A549 (cell line): ENCODE measurements around the gene WNT3A. TPM values are rescaled to one million over a fixed set of nuclear protein-coding genes. Genes with fewer than 3 reads are reported as not detected.

Experiments
- ATAC-seq, 2 experiments: fragments of 200-7000 bp in 1 of 2; fragments of >200 bp in 1 of 2; cut with Nextera tagmentation in 1 of 2; cut with Tn5 transposase in 1 of 2; 3 replicates each; pipeline versions ENCODE4 v1.8.0 to v1.9.1; 2018 to 2020; ENCODE audit warnings: mild to moderate bottlenecking in 1 of 2, moderate library complexity in 1 of 2
- CTCF ChIA-PET: fragments of 300-600 bp; sonication (Branson Sonifier 250); formaldehyde crosslinking; extraction: SDS; loops from one replicate; lab custom pipeline; 2021; ENCODE audit warnings: antibody characterized with exemption, inconsistent platforms; lab: Yijun Ruan, JAX
- POLR2A ChIA-PET: fragments of 350-600 bp; formaldehyde crosslinking; extraction: SDS; loops from one replicate; lab custom pipeline; 2021; ENCODE audit warnings: antibody characterized with exemption, inconsistent platforms; lab: Yijun Ruan, JAX
- DNase-seq, 2 experiments: peaks; one replicate each; pipeline versions ENCODE4 v3.0.0 to v3.0.0-alpha.2; 2011 to 2016; ENCODE audit warnings: low read depth in 1 of 2, low spot score in 1 of 2
- FAIRE-seq: peaks from 2 replicates; lab custom pipeline; 2011; peaks lifted over from hg19 to GRCh38; lab: Jason Lieb, UNC
- H3K27ac ChIP-seq, 2 experiments: fragments of >200 bp; sonication (Bioruptor Twin); formaldehyde crosslinking; 3 replicates each; pipeline ENCODE4 v1.5.1; 2016 to 2017
- H3K4me1 ChIP-seq: fragments of >200 bp; sonication (Bioruptor Twin); formaldehyde crosslinking; 3 replicates; pipeline ENCODE4 v1.6.1; 2016
- H3K4me2 ChIP-seq: fragments of >200 bp; sonication (Bioruptor Twin); formaldehyde crosslinking; 3 replicates; pipeline ENCODE4 v1.6.1; 2016
- H3K4me3 ChIP-seq: fragments of >200 bp; sonication (Bioruptor Twin); formaldehyde crosslinking; 3 replicates; pipeline ENCODE4 v1.5.1; 2016
- H3K9me3 ChIP-seq: fragments of >200 bp; sonication (Bioruptor Twin); formaldehyde crosslinking; 3 replicates; pipeline ENCODE4 v1.6.1; 2016
- CEBPB ChIP-seq, 2 experiments: fragments of >200 bp in 1 of 2; sonication (Bioruptor Twin) in 1 of 2; formaldehyde crosslinking in 1 of 2; IDR thresholded peaks; 2 replicates each; pipeline ENCODE4 v1.6.1; 2012 to 2016
- CHD4 ChIP-seq: fragments of 200-600 bp; sonication (generic); IDR thresholded peaks from 2 replicates; pipeline ENCODE4 v1.6.1; 2016; ENCODE audit warnings: antibody characterized with exemption, mild to moderate bottlenecking, borderline replicate concordance
- EP300 ChIP-seq, 2 experiments: fragments of >200 bp; sonication (Bioruptor Twin); formaldehyde crosslinking; IDR thresholded peaks; 2 replicates in 1 of 2; 3 replicates in 1 of 2; pipeline ENCODE4 v1.6.1; 2016 to 2017
- HOXB13 ChIP-seq: fragments of 250-450 bp; sonication (Bioruptor Pico); IDR thresholded peaks from 2 replicates; pipeline ENCODE4 v1.5.0; 2020; ENCODE audit warnings: low read depth, mild to moderate bottlenecking, moderate library complexity
- JUN ChIP-seq, 2 experiments: fragments of >200 bp; sonication (Bioruptor Twin); formaldehyde crosslinking; IDR thresholded peaks; 2 replicates in 1 of 2; 3 replicates in 1 of 2; pipeline ENCODE4 v1.6.1; 2016 to 2017
- JUNB ChIP-seq: fragments of >200 bp; sonication (Bioruptor Twin); formaldehyde crosslinking; IDR thresholded peaks from 2 replicates; pipeline ENCODE4 v1.6.1; 2016
- MAFK ChIP-seq: fragments of 450-650 bp; IDR thresholded peaks from 2 replicates; pipeline ENCODE4 v1.6.1; 2014; ENCODE audit not compliant: partially characterized antibody
- MAZ ChIP-seq: fragments of 150-350 bp; IDR thresholded peaks from 2 replicates; pipeline ENCODE4 v1.6.1; 2014; ENCODE audit warnings: antibody characterized with exemption, low read depth, low read length, borderline replicate concordance
- NPAS2 ChIP-seq: fragments of 250-450 bp; sonication (Bioruptor Pico); IDR thresholded peaks from 2 replicates; pipeline ENCODE4 v1.8.0; 2022; ENCODE audit warnings: mild to moderate bottlenecking, moderate library complexity, borderline replicate concordance
- POLR2AphosphoS2 ChIP-seq: conservative IDR thresholded peaks from 2 replicates; pipeline ENCODE4 v1.6.1; 2012; ENCODE audit warnings: low read length, improper control_type of control experiment, inconsistent platforms
- RCOR1 ChIP-seq: fragments of 150-350 bp; IDR thresholded peaks from 2 replicates; pipeline ENCODE4 v1.6.1; 2014; ENCODE audit warnings: antibody characterized with exemption, low read length, low read depth
- RFX5 ChIP-seq: fragments of 450-650 bp; IDR thresholded peaks from 2 replicates; pipeline ENCODE4 v1.7.1; 2014; ENCODE audit warnings: antibody characterized with exemption, mild to moderate bottlenecking, moderate library complexity
- TP53 ChIP-seq: fragments of 250-450 bp; sonication (Bioruptor Pico); IDR thresholded peaks from 2 replicates; pipeline ENCODE4 v1.5.0; 2021; ENCODE audit warnings: mild to moderate bottlenecking, moderate library complexity
- WGBS: methylation state at CpG from one replicate; pipeline ENCODE4 v1.1.6; 2017; ENCODE audit errors: missing lambda C conversion rate; 5-methylcytosine and 5-hydroxymethylcytosine counted together
- polyA plus RNA-seq, 4 experiments: library from polyadenylated mRNA; depleted of rRNA in 3 of 4; stranded (reverse); fragments of >200 nt; fragmentation: RNase III in 1 of 4; extraction: RNeasy Plus Mini Kit Qiagen cat#74134 plus additional on column Dnase treatment in 1 of 4; gene quantifications; 2 replicates in 3 of 4; 3 replicates in 1 of 4; pipeline ENCODE4 v1.2.3, GENCODE V29; 2011 to 2017
- TF ChIP-seq, protein P1 (sequence below): fragments of >200 bp; sonication (Bioruptor Twin); formaldehyde crosslinking; IDR thresholded peaks from 3 replicates; pipeline ENCODE4 v1.5.1; 2016
- TF ChIP-seq, protein P2 (sequence below): fragments of 450-650 bp; IDR thresholded peaks from 2 replicates; pipeline ENCODE4 v1.6.1; 2014; ENCODE audit warnings: antibody characterized with exemption
- TF ChIP-seq, protein P3 (sequence below): fragments of >200 bp; sonication (Bioruptor Twin); formaldehyde crosslinking; IDR thresholded peaks from 3 replicates; pipeline ENCODE4 v1.6.1; 2016
- TF ChIP-seq, protein P4 (sequence below): fragments of >200 bp; sonication (Bioruptor Twin); formaldehyde crosslinking; IDR thresholded peaks from 2 replicates; pipeline ENCODE4 v1.6.1; 2016
- TF ChIP-seq, protein P5 (sequence below): IDR thresholded peaks from 2 replicates; pipeline ENCODE4 v1.6.1; 2012

The WNT3A gene
- polyA plus RNA-seq, 2 of the 4 experiments (the other 2 are of a cell fraction) = not detected

DNA sequence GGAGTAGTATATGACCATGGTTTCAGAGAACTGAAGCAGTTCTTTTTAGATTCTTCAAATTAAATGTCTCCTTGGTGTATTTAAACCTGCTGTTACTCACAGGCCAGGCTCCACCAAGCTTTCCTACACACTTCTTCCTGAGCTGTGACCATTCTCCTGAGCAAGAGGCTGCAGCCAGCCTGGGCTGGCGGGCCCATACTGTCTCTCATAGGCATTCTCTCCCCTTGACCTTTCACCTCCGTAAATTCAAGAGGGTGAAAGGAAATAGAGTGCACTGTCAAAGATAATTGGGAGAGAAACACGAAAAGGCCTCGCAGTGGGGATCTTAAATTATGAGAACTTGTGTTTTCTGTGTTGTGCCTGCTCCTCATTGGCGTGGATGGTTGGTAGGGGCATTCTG lies 78.0 kb downstream of the WNT3A start (continued):
- TF ChIP-seq, protein P1, sequence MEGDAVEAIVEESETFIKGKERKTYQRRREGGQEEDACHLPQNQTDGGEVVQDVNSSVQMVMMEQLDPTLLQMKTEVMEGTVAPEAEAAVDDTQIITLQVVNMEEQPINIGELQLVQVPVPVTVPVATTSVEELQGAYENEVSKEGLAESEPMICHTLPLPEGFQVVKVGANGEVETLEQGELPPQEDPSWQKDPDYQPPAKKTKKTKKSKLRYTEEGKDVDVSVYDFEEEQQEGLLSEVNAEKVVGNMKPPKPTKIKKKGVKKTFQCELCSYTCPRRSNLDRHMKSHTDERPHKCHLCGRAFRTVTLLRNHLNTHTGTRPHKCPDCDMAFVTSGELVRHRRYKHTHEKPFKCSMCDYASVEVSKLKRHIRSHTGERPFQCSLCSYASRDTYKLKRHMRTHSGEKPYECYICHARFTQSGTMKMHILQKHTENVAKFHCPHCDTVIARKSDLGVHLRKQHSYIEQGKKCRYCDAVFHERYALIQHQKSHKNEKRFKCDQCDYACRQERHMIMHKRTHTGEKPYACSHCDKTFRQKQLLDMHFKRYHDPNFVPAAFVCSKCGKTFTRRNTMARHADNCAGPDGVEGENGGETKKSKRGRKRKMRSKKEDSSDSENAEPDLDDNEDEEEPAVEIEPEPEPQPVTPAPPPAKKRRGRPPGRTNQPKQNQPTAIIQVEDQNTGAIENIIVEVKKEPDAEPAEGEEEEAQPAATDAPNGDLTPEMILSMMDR = no peak

DNA sequence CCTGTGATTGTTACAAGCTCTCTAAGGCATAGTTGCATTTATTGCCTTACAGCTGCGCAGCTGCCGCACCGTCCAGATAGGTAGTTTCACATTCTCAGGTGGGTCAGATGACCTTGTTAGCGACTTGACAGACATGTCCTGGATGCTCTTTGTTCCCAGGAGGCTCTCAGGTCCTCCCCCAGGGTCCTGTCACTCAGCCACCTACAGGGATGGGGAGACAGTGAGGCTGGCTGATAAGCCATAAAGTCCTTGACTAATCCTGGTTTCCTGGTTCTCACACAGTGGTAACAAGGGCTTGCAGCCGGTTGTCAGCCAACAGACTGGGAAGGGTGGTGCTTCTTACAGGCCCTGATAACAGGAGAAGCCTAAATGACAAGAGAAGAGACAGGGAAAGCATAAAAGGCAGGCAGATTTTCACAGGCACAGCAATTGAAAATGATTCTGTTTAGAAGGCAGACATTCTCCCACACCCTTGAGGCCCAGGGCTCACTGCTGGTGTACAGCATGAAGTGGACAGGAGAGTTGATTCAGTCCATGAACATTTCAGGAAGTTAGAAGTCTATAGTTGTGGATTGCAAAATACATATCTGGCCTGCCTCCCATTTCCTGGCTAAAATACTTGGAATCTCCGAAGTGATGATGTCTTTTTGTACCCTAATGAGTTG lies 78.6 kb downstream of the WNT3A start:
- DNase-seq = no peak
- ATAC-seq = no peak
- CTCF ChIA-PET = interaction anchor here (1.1 to 1.7 kb wide), 4 partner anchors 12 to 323 kb away, joined by 3 to 5 read pairs (median 4); no protein-coding TSS in a partner anchor

DNA sequence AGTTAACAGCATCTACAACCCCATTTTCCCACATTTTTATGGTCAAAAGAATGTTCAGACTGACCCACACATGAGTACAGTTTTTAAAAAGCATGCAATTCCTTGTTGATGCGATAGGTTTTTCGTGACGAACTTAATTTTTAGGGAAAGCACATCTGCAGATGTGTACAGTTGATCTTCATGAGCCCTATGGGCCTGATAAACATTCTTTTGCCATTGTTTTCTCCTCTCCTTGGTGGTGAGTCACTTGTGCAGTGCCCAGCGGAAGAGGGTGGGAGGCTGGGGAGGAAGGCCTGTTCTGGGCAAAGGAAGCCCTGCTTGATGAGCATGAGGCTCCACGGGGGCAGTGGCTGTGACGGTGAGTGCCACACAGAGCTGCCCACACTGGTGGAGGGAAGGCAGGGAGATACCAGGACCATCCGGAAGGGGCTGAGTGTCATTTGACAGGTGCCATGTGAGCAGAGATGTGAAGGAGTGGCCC lies 81.0 kb downstream of the WNT3A start:
- Histone ChIP-seq H3K4me1 (peaks cover 65% of the 10 kb centered on the region), H3K9me3 (0 out of 3 replicates have a peak, but pooled peaks cover 3% of the 10 kb centered on the region), H3K27ac (0 out of 6 replicates have a peak overlapping the region, but pooled peaks of 1 of the 2 experiments have one; percentile 27), H3K4me3 (no peak overlapping the region), H3K4me2 (peak overlapping the region; percentile 5; the same call in 2 of the 3 replicates)
- ChIA-PET CTCF (interaction anchor here (0.9 kb wide), 1 partner anchor 427 kb away, joined by 4 read pairs; no protein-coding TSS in a partner anchor), POLR2A (no interaction called here)
- TF ChIP-seq RCOR1 = no peak
- no peak for TF ChIP-seq HOXB13
- no peak for TF ChIP-seq CHD4
- TF ChIP-seq, protein P2, sequence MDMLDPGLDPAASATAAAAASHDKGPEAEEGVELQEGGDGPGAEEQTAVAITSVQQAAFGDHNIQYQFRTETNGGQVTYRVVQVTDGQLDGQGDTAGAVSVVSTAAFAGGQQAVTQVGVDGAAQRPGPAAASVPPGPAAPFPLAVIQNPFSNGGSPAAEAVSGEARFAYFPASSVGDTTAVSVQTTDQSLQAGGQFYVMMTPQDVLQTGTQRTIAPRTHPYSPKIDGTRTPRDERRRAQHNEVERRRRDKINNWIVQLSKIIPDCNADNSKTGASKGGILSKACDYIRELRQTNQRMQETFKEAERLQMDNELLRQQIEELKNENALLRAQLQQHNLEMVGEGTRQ = no peak
- TF ChIP-seq, protein P3, sequence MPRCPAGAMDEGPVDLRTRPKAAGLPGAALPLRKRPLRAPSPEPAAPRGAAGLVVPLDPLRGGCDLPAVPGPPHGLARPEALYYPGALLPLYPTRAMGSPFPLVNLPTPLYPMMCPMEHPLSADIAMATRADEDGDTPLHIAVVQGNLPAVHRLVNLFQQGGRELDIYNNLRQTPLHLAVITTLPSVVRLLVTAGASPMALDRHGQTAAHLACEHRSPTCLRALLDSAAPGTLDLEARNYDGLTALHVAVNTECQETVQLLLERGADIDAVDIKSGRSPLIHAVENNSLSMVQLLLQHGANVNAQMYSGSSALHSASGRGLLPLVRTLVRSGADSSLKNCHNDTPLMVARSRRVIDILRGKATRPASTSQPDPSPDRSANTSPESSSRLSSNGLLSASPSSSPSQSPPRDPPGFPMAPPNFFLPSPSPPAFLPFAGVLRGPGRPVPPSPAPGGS = no peak
- no peak for TF ChIP-seq JUN (IDR thresholded peaks at IDR 0.05)
- TF ChIP-seq EP300 (IDR thresholded peaks at IDR 0.05) = no peak
- TF ChIP-seq JUNB = no peak
- ATAC-seq = no peak
- FAIRE-seq = no peak
- DNase-seq = no peak
- WGBS = 85% methylated on average over 7 of the region's 7 CpGs

More for the DNA sequence above, 78.6 kb downstream of the WNT3A start:
- no peak for FAIRE-seq
- POLR2A ChIA-PET = no interaction called here
- no peaks in the 10 kb centered on the region for H3K9me3 ChIP-seq
- peak overlapping the region; percentile 97 for H3K4me2 ChIP-seq
- H3K4me3 ChIP-seq = no peak overlapping the region
- TF ChIP-seq CEBPB (IDR thresholded peaks at IDR 0.05) = 0 out of 4 replicates have a peak, but pooled peaks of 1 of the 2 experiments have one; percentile 7
- TF ChIP-seq, protein P4, sequence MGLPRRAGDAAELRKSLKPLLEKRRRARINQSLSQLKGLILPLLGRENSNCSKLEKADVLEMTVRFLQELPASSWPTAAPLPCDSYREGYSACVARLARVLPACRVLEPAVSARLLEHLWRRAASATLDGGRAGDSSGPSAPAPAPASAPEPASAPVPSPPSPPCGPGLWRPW = no peak
- H3K27ac ChIP-seq = peak overlapping the region in 1 of 2 experiments; percentile 15; a peak in 1 of 6 replicates
- WGBS = 74% methylated on average over 6 of the region's 6 CpGs
- peaks cover 67% of the 10 kb centered on the region for H3K4me1 ChIP-seq

DNA sequence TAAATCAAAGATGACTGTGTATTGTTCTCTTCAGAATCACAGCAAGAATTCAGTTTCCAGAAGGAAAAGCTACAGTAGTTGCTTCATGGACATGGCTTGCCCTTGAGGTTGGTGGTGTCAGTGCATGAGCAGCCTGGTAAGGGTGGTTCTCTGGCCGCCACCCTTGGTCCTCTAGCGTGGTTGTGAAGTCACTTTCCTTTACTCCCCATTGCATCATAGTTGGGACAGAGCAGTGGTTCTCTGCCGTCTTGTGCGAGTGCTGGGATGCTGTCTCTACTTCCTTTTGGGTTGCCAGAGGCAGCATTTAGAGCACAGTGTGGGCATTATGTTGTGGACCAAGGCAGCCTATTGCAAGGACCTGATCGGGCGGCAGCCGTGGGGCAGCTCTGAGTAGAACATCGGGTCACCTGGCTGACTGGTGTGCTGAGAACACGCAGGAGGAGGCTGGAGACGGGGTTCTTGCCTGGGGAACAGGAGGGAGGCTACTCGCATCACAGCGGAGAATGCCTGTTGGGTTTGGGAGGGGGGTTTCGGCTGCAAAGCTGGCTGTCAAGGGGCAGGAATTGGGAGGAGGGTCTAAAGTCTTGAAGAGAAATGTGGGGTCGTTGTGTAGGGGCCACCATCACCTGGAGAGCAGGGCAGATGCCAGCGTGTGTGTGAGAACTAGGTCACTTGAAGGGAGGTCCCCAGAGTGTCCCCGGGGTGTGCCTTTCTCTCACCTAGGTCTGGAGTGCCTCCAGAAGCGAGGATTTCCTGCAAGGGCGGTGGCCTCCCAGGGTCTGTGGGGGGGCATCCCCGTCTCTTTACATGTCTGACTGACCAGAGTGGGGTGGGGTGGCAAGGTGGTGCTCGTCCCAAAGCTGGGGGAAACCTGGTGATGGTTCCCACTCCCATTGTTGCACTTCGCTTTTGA lies 82.0 kb downstream of the WNT3A start:
- CTCF ChIA-PET = interaction anchor here (0.9 to 1.1 kb wide), 2 partner anchors 89 to 91 kb away, joined by 3 read pairs; no protein-coding TSS in a partner anchor
- Histone ChIP-seq H3K4me3 (no peak overlapping the region), H3K9me3 (peaks cover 12% of the 10 kb centered on the region), H3K27ac (peak overlapping the region in 1 of 2 experiments; percentile 45; a peak in 2 of 6 replicates), H3K4me1 (peaks cover 65% of the 10 kb centered on the region), H3K4me2 (peak overlapping the region; percentile 5; the same call in 2 of the 3 replicates)
- no peak for ATAC-seq
- FAIRE-seq = no peak
- 90% methylated on average over 19 of the region's 21 CpGs for WGBS
- no peak for DNase-seq
- POLR2A ChIA-PET = no interaction called here
- no peak for TF ChIP-seq CHD4
- TF ChIP-seq JUNB = no peak
- TF ChIP-seq, protein P5, sequence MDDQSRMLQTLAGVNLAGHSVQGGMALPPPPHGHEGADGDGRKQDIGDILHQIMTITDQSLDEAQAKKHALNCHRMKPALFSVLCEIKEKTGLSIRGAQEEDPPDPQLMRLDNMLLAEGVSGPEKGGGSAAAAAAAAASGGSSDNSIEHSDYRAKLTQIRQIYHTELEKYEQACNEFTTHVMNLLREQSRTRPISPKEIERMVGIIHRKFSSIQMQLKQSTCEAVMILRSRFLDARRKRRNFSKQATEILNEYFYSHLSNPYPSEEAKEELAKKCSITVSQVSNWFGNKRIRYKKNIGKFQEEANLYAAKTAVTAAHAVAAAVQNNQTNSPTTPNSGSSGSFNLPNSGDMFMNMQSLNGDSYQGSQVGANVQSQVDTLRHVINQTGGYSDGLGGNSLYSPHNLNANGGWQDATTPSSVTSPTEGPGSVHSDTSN = no peak
- TF ChIP-seq MAZ = no peak
- TF ChIP-seq TP53 (CRISPR knock-in tag) = no peak
- TF ChIP-seq POLR2AphosphoS2 = no peak
- TF ChIP-seq RFX5 = no peak
- no peak for TF ChIP-seq MAFK
- TF ChIP-seq NPAS2 (CRISPR knock-in tag) = no peak
